ENCODE measurements around the gene EXOC3L4. TPM values are rescaled to one million over a fixed set of nuclear protein-coding genes. Genes with fewer than 3 reads are reported as not detected.
A peak's percentile ranks its signal among the peaks of the same experiment; 100 is the strongest.

Gene EXOC3L4
- total RNA-seq, 1 experiment from 2014 or later, result not detected

- peak; percentile 18; the same call in 1 of the 2 replicates for ATAC-seq
- H3K4me1 ChIP-seq (ENCODE audit: control insufficient read depth in 1 of 2, insufficient read depth in 2 of 2, low read length in 2 of 2), result peaks cover 34 to 53% of the 10 kb centered on the region in 2 experiments
- H3K4me2 ChIP-seq (ENCODE audit: low read length), result peak overlapping the region; percentile 60; the same call in 1 of the 2 replicates
- H3K9ac ChIP-seq (ENCODE audit: low read length), result no peak overlapping the region
- ChIA-PET CTCF (interaction anchor here (0.6 to 3.1 kb wide), 29 partner anchors 10 to 556 kb away, joined by 3 to 41 read pairs (median 5); partner anchors contain the start of gene EXOC3L4), POLR2A (no interaction called here), RAD21 (ENCODE audit: low non-redundant PET in 1 of 2, low total read pairs in 2 of 2, uncharacterized antibody in 2 of 2, unreplicated experiment in 2 of 2) (interaction anchor here (0.6 to 2.1 kb wide), 9 partner anchors 26 to 186 kb away, joined by 3 to 18 read pairs (median 5); no protein-coding TSS in a partner anchor)
- no peaks in the 10 kb centered on the region for H4K20me1 ChIP-seq (ENCODE audit: insufficient read depth)
- H3K9me3 ChIP-seq (ENCODE audit: control insufficient read depth in 1 of 2, insufficient read depth in 1 of 2, low read depth in 1 of 2, low read length in 2 of 2), result no peaks in the 10 kb centered on the region
- H3K4me3 ChIP-seq (replicated peaks in 1 of 2; ENCODE audit: low read depth in 1 of 2, low read length in 2 of 2), result no peak overlapping the region
- no peaks in the 10 kb centered on the region for H3K79me2 ChIP-seq (ENCODE audit: insufficient read depth, low read length)
- intact Hi-C loops (cut with micrococcal nuclease), result loop anchor here (1.0 kb wide), 3 partner anchors 36 to 187 kb away; no protein-coding TSS in a partner anchor
- H3K27ac ChIP-seq (ENCODE audit: low read depth, low read length), result no peak overlapping the region; the same call in 1 of the 2 replicates
- no peak for DNase-seq (ENCODE audit: low read depth, low spot score)
- no TSS peak for BruUV-seq (replicated peaks)
- H2AFZ ChIP-seq (ENCODE audit: low read depth, low read length, poor library complexity, severe bottlenecking), result no peak overlapping the region
- H3K27me3 ChIP-seq (ENCODE audit: insufficient read depth, low read length), result no peaks in the 10 kb centered on the region
- TF ChIP-seq RAD21 (IDR thresholded peaks at IDR 0.05; ENCODE audit: low read depth), result no peak
- TF ChIP-seq CTCF (IDR thresholded peaks at IDR 0.05 in 2 of 3, conservative IDR thresholded peaks at IDR 0.05 in 1 of 3; ENCODE audit: borderline replicate concordance in 1 of 3, insufficient read depth in 1 of 3, low read depth in 2 of 3, low read length in 2 of 3), result peak in 2 of 3 experiments; percentile 28 to 46; a peak in 3 of 6 replicates
- peak; percentile 73 for TF ChIP-seq TCF7L2 (IDR thresholded peaks at IDR 0.05; ENCODE audit: borderline replicate concordance, extremely low read depth, insufficient read depth, insufficient read length)
- H3K9me2 ChIP-seq (ENCODE audit: insufficient read depth), result no peaks in the 10 kb centered on the region
- H3K36me3 ChIP-seq (ENCODE audit: control insufficient read depth in 1 of 2, insufficient read depth in 2 of 2, low read length in 2 of 2), result no peaks in the 10 kb centered on the region
Measured at GRCh38 chr14:103105580-103106150, 11.1 kb downstream of the EXOC3L4 start.

- Histone ChIP-seq H3K4me3 (replicated peaks in 1 of 2; ENCODE audit: low read depth in 1 of 2, low read length in 2 of 2) (no peak overlapping the region), H4K20me1 (ENCODE audit: insufficient read depth) (no peaks in the 10 kb centered on the region), H3K27ac (ENCODE audit: low read depth, low read length) (no peak overlapping the region; the same call in 1 of the 2 replicates), H3K9me3 (ENCODE audit: control insufficient read depth in 1 of 2, insufficient read depth in 1 of 2, low read depth in 1 of 2, low read length in 2 of 2) (no peaks in the 10 kb centered on the region), H2AFZ (ENCODE audit: low read depth, low read length, poor library complexity, severe bottlenecking) (no peak overlapping the region), H3K36me3 (ENCODE audit: control insufficient read depth in 1 of 2, insufficient read depth in 2 of 2, low read length in 2 of 2) (no peaks in the 10 kb centered on the region), H3K9ac (ENCODE audit: low read length) (no peak overlapping the region), H3K27me3 (ENCODE audit: insufficient read depth, low read length) (no peaks in the 10 kb centered on the region), H3K79me2 (ENCODE audit: insufficient read depth, low read length) (no peaks in the 10 kb centered on the region), H3K9me2 (ENCODE audit: insufficient read depth) (no peaks in the 10 kb centered on the region), H3K4me1 (ENCODE audit: control insufficient read depth in 1 of 2, insufficient read depth in 2 of 2, low read length in 2 of 2) (peaks cover 51 to 71% of the 10 kb centered on the region in 2 experiments), H3K4me2 (ENCODE audit: low read length) (no peak overlapping the region)
- RAD21 ChIA-PET (ENCODE audit: low non-redundant PET in 1 of 2, low total read pairs in 2 of 2, uncharacterized antibody in 2 of 2, unreplicated experiment in 2 of 2), result no interaction called here
- CTCF ChIA-PET, result no interaction called here
- ATAC-seq (no peak), DNase-seq (ENCODE audit: low read depth, low spot score) (no peak)
- POLR2A ChIA-PET, result no interaction called here
- no TSS peak for BruUV-seq (replicated peaks)
- intact Hi-C loops (cut with micrococcal nuclease), result no loop called here
- TF ChIP-seq MAX (IDR thresholded peaks at IDR 0.05) (no peak), SIN3A (IDR thresholded peaks at IDR 0.05; ENCODE audit: low read depth) (no peak), EZH2 (IDR thresholded peaks at IDR 0.05) (no peak), YY1 (IDR thresholded peaks at IDR 0.05; ENCODE audit: extremely low read depth, insufficient replicate concordance, low read depth, low read length) (no peak), CBX3 (IDR thresholded peaks at IDR 0.05; ENCODE audit: low read depth) (no peak), POLR2AphosphoS5 (IDR thresholded peaks at IDR 0.05; ENCODE audit: low read depth, low read length) (no peak), EGR1 (IDR thresholded peaks at IDR 0.05; ENCODE audit: low read depth) (no peak), ATF3 (IDR thresholded peaks at IDR 0.05) (no peak), EZH2phosphoT487 (IDR thresholded peaks at IDR 0.05; ENCODE audit: borderline replicate concordance) (no peak), JUND (IDR thresholded peaks at IDR 0.05) (no peak), ZBTB33 (IDR thresholded peaks at IDR 0.05; ENCODE audit: extremely low read depth, insufficient replicate concordance, low read length) (no peak), ZNF274 (IDR thresholded peaks at IDR 0.05; ENCODE audit: low read depth, low read length) (no peak), CEBPB (IDR thresholded peaks at IDR 0.05; ENCODE audit: low read depth) (no peak), RAD21 (IDR thresholded peaks at IDR 0.05; ENCODE audit: low read depth) (no peak)
Measured at GRCh38 chr14:103107455-103107854, 12.9 kb downstream of the EXOC3L4 start.

All from HCT116 (cell line).